ENCODE measurements around the gene LLGL1.

Gene LLGL1

GRCh38 chr17:18278867-18279266 is 53.4 kb downstream of the LLGL1 start:
- DNase-seq, result no peak

GRCh38 chr17:18280249-18280648 is 54.8 kb downstream of the LLGL1 start:
- no peak for DNase-seq

- DNase-seq, result no peak
Measured at GRCh38 chr17:18280766-18281371, 55.4 kb downstream of the LLGL1 start.

- DNase-seq, result no peak
Measured at GRCh38 chr17:18281788-18282187, 56.4 kb downstream of the LLGL1 start.

- no peak for DNase-seq
Measured at GRCh38 chr17:18285296-18285695, 59.9 kb downstream of the LLGL1 start.

GRCh38 chr17:18291718-18292540 is 66.5 kb downstream of the LLGL1 start:
- no peak for DNase-seq

Data from fibroblast of skin of back (primary cell).